Kidney glomerular epithelial cell (primary cell): ENCODE measurements around the gene TSC1.

Experiments
- DNase-seq: peaks from one replicate; lab custom pipeline; 2025; lab: John Stamatoyannopoulos, UW

Gene TSC1

DNA sequence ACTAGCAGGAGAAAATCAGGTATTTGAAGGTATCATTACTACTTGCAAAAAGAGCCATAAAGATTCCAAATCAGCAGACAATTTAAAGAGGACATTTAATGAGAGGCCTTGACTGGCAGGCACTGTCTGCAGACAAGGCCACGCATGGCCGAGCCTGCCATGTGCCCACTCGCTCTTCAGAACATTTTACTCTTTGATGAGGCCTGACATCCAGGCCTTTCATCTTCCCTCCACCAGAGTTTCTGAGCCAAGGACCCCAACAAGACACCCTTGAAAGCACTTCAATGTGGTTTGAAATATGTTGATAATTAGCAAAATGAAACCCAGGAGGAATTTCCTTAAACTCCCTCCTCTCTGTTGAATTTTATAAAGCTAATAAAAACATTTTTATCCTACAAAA lies 82.8 kb downstream of the TSC1 start:
- DNase-seq: no peak

GRCh38 chr9:132858751-132859150 lies 85.7 kb downstream of the TSC1 start:
- no peak for DNase-seq

GRCh38 chr9:132857616-132858342 lies 86.6 kb downstream of the TSC1 start:
- DNase-seq: no peak

DNA sequence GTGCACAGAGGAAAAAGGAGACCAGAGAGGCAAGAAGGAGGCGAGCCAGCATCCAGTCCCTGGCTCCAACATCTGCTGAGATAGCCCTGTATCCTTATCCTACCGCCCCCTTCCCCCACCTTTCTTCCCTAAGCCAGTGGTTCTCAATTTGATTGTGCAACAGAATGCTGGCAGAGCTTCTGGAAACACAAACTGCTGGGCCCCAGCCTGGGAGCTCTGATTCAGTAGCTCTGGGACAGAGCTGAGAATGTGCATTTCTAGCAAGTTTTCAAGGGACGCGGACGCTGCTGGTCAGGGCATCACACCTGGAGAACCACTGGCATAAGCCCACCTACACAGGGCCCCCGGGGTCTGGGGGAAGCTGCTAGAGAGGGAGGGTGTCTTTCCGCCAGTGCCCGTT lies 87.4 kb downstream of the TSC1 start:
- no peak for DNase-seq

GRCh38 chr9:132855904-132856303 lies 88.5 kb downstream of the TSC1 start:
- DNase-seq: no peak

DNA sequence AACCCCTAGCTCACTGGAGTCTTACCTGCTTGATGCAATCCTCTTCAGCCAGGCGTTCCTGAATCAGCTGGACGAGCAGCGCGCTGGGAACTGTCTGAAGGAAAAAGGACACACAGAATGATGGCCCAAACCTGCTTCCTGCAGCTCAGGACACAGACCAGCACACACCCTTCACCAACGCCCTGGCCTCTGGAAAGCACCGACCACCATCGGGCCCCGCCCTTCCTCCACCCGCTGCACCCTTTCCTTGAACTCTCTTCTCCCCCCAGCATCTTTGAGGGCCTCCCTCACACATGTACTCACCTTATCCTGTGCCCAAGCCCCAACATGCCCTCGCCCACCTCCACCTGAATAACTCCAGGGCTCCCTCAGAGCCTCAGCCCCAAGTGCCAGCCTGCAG lies 89.6 kb downstream of the TSC1 start:
- no peak for DNase-seq

GRCh38 chr9:132853482-132853881 lies 90.9 kb downstream of the TSC1 start:
- no peak for DNase-seq

- DNase-seq: no peak
These were observed 95.2 kb downstream of the TSC1 start for GRCh38 chr9:132849185-132849706.

GRCh38 chr9:132846918-132847515 lies 97.4 kb downstream of the TSC1 start:
- DNase-seq: no peak

GRCh38 chr9:132846109-132846917 lies 98.1 kb downstream of the TSC1 start:
- DNase-seq: no peak

- DNase-seq: no peak
These were observed 102.0 kb downstream of the TSC1 start for GRCh38 chr9:132842124-132843044.
